RWPE2 (cell line): Measurements from ENCODE around the gene SLC16A4.

Source experiments
- ATAC-seq: fragments of 200-7000 bp; cut with Tn5 transposase; 3 replicates; pipeline ENCODE4 v1.9.1; 2021; ENCODE audit warnings: low read depth
- DNase-seq: peaks from one replicate; pipeline ENCODE4 v3.0.0-alpha.2; 2020; ENCODE audit warnings: low spot score
- H3K27ac ChIP-seq: fragments of 450-650 bp; 2 replicates; pipeline ENCODE4 v1.5.1; 2017; ENCODE audit warnings: mild to moderate bottlenecking; ENCODE audit not compliant: poor library complexity, severe bottlenecking
- H3K27me3 ChIP-seq: fragments of 250-450 bp; sonication (Bioruptor Pico); 2 replicates; pipeline ENCODE4 v1.5.1; 2021; ENCODE audit warnings: mild to moderate bottlenecking, moderate library complexity; ENCODE audit not compliant: insufficient read depth, poor library complexity, severe bottlenecking
- H3K36me3 ChIP-seq: fragments of 250-450 bp; sonication (Bioruptor Pico); 2 replicates; pipeline ENCODE4 v1.5.1; 2020; ENCODE audit warnings: low read depth, mild to moderate bottlenecking, moderate library complexity
- H3K4me1 ChIP-seq: fragments of 250-450 bp; sonication (Bioruptor Pico); 2 replicates; pipeline ENCODE4 v1.5.1; 2021; ENCODE audit warnings: mild to moderate bottlenecking, moderate library complexity; ENCODE audit not compliant: insufficient read depth, poor library complexity, severe bottlenecking
- H3K4me3 ChIP-seq: fragments of 250-450 bp; sonication (Bioruptor Pico); 2 replicates; pipeline ENCODE4 v1.5.1; 2021; ENCODE audit warnings: mild to moderate bottlenecking, moderate library complexity; ENCODE audit not compliant: severe bottlenecking
- H3K9me3 ChIP-seq: fragments of 250-450 bp; sonication (Bioruptor Pico); 2 replicates; pipeline ENCODE4 v1.5.1; 2021; ENCODE audit warnings: mild to moderate bottlenecking, moderate library complexity; ENCODE audit not compliant: severe bottlenecking
- CTCF ChIP-seq: fragments of 450-650 bp; IDR thresholded peaks from one replicate; pipeline ENCODE4 v1.5.1; 2017; ENCODE audit warnings: mild to moderate bottlenecking, moderate library complexity; ENCODE audit not compliant: poor library complexity, severe bottlenecking

The SLC16A4 gene

GRCh38 chr1:110318046-110318445, 72.8 kb downstream of the SLC16A4 start:
- no peak overlapping the region for H3K4me3 ChIP-seq
- no peaks in the 10 kb centered on the region for H3K36me3 ChIP-seq
- no peaks in the 10 kb centered on the region for H3K27me3 ChIP-seq
- no peak overlapping the region for H3K27ac ChIP-seq
- H3K4me1 ChIP-seq: no peaks in the 10 kb centered on the region
- H3K9me3 ChIP-seq: no peaks in the 10 kb centered on the region
- DNase-seq (no peak), ATAC-seq (no peak)
- TF ChIP-seq CTCF: no peak

- ATAC-seq (no peak), DNase-seq (no peak)
- no peaks in the 10 kb centered on the region for H3K27me3 ChIP-seq
- no peaks in the 10 kb centered on the region for H3K36me3 ChIP-seq
- no peak for TF ChIP-seq CTCF
- H3K9me3 ChIP-seq: no peaks in the 10 kb centered on the region
- H3K4me1 ChIP-seq: no peaks in the 10 kb centered on the region
- no peak overlapping the region for H3K27ac ChIP-seq
- H3K4me3 ChIP-seq: no peak overlapping the region
Observed at GRCh38 chr1:110316735-110317134, 74.1 kb downstream of the SLC16A4 start.
